ENCODE data around the gene EFS.

EFS gene

GRCh38 chr14:23376482-23377197 lies 11.7 kb upstream of the EFS start, which contains the start of gene CMTM5:
CMTM5 (plus strand) TSS chr14:23377046; CDS start chr14:23377252, 206 bp downstream.
- TF ChIP-seq FOXA1 (IDR thresholded peaks at IDR 0.05): no peak
- ChIA-PET POLR2A (interaction anchor here (2.4 kb wide), 1 partner anchor 55 kb away, joined by 8 read pairs; the partner anchor contains the start of gene PABPN1), CTCF (interaction anchor here (1.1 kb wide), 1 partner anchor 47 kb away, joined by 4 read pairs; no protein-coding TSS in a partner anchor)
- no peak for DNase-seq (ENCODE audit: extremely low spot score)

- POLR2A ChIA-PET: interaction anchor here (2.4 kb wide), 1 partner anchor 54 kb away, joined by 8 read pairs; the partner anchor contains the start of gene PABPN1
- no peak for DNase-seq (ENCODE audit: extremely low spot score)
- TF ChIP-seq FOXK2 (IDR thresholded peaks at IDR 0.05) (no peak), HDGF (IDR thresholded peaks at IDR 0.05; ENCODE audit: borderline replicate concordance) (no peak), ARNT (IDR thresholded peaks at IDR 0.05) (no peak), LEF1 (IDR thresholded peaks at IDR 0.05; ENCODE audit: borderline replicate concordance) (no peak), L3MBTL2 (conservative IDR thresholded peaks at IDR 0.05) (no peak), ZNF384 (IDR thresholded peaks at IDR 0.05) (no peak), TARDBP (IDR thresholded peaks at IDR 0.05) (no peak), BHLHE40 (IDR thresholded peaks at IDR 0.05; ENCODE audit: borderline replicate concordance) (no peak), FOXM1 (IDR thresholded peaks at IDR 0.05; ENCODE audit: borderline replicate concordance) (no peak), NFRKB (IDR thresholded peaks at IDR 0.05) (no peak), CTBP1 (IDR thresholded peaks at IDR 0.05; ENCODE audit: borderline replicate concordance) (no peak), SP1 (IDR thresholded peaks at IDR 0.05) (no peak), ELF4 (IDR thresholded peaks at IDR 0.05) (no peak), FOXA1 (IDR thresholded peaks at IDR 0.05) (no peak), SUZ12 (IDR thresholded peaks at IDR 0.05) (no peak)
- TF ChIP-seq, protein P1, sequence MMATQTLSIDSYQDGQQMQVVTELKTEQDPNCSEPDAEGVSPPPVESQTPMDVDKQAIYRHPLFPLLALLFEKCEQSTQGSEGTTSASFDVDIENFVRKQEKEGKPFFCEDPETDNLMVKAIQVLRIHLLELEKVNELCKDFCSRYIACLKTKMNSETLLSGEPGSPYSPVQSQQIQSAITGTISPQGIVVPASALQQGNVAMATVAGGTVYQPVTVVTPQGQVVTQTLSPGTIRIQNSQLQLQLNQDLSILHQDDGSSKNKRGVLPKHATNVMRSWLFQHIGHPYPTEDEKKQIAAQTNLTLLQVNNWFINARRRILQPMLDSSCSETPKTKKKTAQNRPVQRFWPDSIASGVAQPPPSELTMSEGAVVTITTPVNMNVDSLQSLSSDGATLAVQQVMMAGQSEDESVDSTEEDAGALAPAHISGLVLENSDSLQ (IDR thresholded peaks at IDR 0.05): no peak
- CTCF ChIA-PET: interaction anchor here (0.7 to 1.1 kb wide), 2 partner anchors 15 to 46 kb away, joined by 3 to 4 read pairs; no protein-coding TSS in a partner anchor
Measured at GRCh38 chr14:23375527-23376251, 10.7 kb upstream of the EFS start.

GRCh38 chr14:23373041-23373440 lies 8.1 kb upstream of the EFS start:
- ChIA-PET CTCF (no interaction called here), POLR2A (no interaction called here)
- no peak for TF ChIP-seq ELF4 (IDR thresholded peaks at IDR 0.05)
- no peak for TF ChIP-seq HDGF (IDR thresholded peaks at IDR 0.05; ENCODE audit: borderline replicate concordance)
- no peak for TF ChIP-seq L3MBTL2 (conservative IDR thresholded peaks at IDR 0.05)
- TF ChIP-seq ARNT (IDR thresholded peaks at IDR 0.05): no peak
- no peak for TF ChIP-seq ZNF384 (IDR thresholded peaks at IDR 0.05)
- TF ChIP-seq NFRKB (IDR thresholded peaks at IDR 0.05): no peak
- no peak for TF ChIP-seq TARDBP (IDR thresholded peaks at IDR 0.05)
- TF ChIP-seq BHLHE40 (IDR thresholded peaks at IDR 0.05; ENCODE audit: borderline replicate concordance): no peak
- no peak for TF ChIP-seq SP1 (IDR thresholded peaks at IDR 0.05)
- no peak for TF ChIP-seq FOXA1 (IDR thresholded peaks at IDR 0.05)
- no peak for TF ChIP-seq FOXM1 (IDR thresholded peaks at IDR 0.05; ENCODE audit: borderline replicate concordance)
- no peak for TF ChIP-seq SUZ12 (IDR thresholded peaks at IDR 0.05)
- no peak for TF ChIP-seq LEF1 (IDR thresholded peaks at IDR 0.05; ENCODE audit: borderline replicate concordance)
- TF ChIP-seq, protein P1 (IDR thresholded peaks at IDR 0.05): no peak
- TF ChIP-seq FOXK2 (IDR thresholded peaks at IDR 0.05): no peak
- TF ChIP-seq CTBP1 (IDR thresholded peaks at IDR 0.05; ENCODE audit: borderline replicate concordance): no peak
- DNase-seq (ENCODE audit: extremely low spot score): no peak

DNA sequence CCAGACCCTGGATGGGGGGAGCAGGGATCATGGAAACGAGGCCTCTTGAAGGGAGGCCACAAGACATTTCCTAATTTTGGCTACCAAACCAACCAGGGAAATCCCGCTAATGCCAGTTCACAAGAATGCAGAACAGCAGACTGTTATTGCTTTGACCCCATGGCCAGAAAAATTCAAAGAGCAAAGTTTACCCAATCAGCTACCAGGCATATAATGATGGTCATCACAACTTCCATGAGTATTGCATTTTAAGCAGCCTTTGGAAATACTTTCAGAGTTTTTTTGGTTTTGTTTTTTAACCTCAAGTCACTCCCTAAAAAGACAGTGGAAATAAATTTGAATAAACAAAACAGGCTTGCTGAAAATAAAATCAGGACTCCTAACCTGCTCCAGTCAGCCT lies 7.5 kb upstream of the EFS start, which contains the start of gene IL25:
Gene IL25 (plus strand): TSS at position 301 of the 400 bp plus-strand sequence.
- ChIA-PET CTCF (no interaction called here), POLR2A (no interaction called here)
- DNase-seq (ENCODE audit: extremely low spot score): no peak

GRCh38 chr14:23371865-23372264 lies 6.9 kb upstream of the EFS start:
- POLR2A ChIA-PET: no interaction called here
- TF ChIP-seq L3MBTL2 (conservative IDR thresholded peaks at IDR 0.05): no peak
- no peak for TF ChIP-seq LEF1 (IDR thresholded peaks at IDR 0.05; ENCODE audit: borderline replicate concordance)
- no peak for TF ChIP-seq ARNT (IDR thresholded peaks at IDR 0.05)
- no peak for TF ChIP-seq SUZ12 (IDR thresholded peaks at IDR 0.05)
- TF ChIP-seq HDGF (IDR thresholded peaks at IDR 0.05; ENCODE audit: borderline replicate concordance): no peak
- TF ChIP-seq CTBP1 (IDR thresholded peaks at IDR 0.05; ENCODE audit: borderline replicate concordance): no peak
- no peak for TF ChIP-seq FOXK2 (IDR thresholded peaks at IDR 0.05)
- TF ChIP-seq TARDBP (IDR thresholded peaks at IDR 0.05): no peak
- no peak for TF ChIP-seq ELF4 (IDR thresholded peaks at IDR 0.05)
- no peak for TF ChIP-seq FOXM1 (IDR thresholded peaks at IDR 0.05; ENCODE audit: borderline replicate concordance)
- TF ChIP-seq, protein P1 (IDR thresholded peaks at IDR 0.05): no peak
- DNase-seq (ENCODE audit: extremely low spot score): no peak
- CTCF ChIA-PET: no interaction called here

More for the DNA sequence above, 7.5 kb upstream of the EFS start, which contains the start of gene IL25:
- TF ChIP-seq BHLHE40 (IDR thresholded peaks at IDR 0.05; ENCODE audit: borderline replicate concordance): no peak
- no peak for TF ChIP-seq ZNF384 (IDR thresholded peaks at IDR 0.05)
- no peak for TF ChIP-seq ARNT (IDR thresholded peaks at IDR 0.05)
- no peak for TF ChIP-seq L3MBTL2 (conservative IDR thresholded peaks at IDR 0.05)
- no peak for TF ChIP-seq LEF1 (IDR thresholded peaks at IDR 0.05; ENCODE audit: borderline replicate concordance)
- TF ChIP-seq SUZ12 (IDR thresholded peaks at IDR 0.05): no peak
